RWPE1 (cell line): ENCODE measurements around the gene TOP3B.

Experiments used
- CTCF ChIA-PET: fragments of 350-600 bp; sonication (Branson Sonifier 250); formaldehyde crosslinking; extraction: SDS; loops from one replicate; lab custom pipeline; 2021; lab: Yijun Ruan, JAX
- POLR2A ChIA-PET: fragments of 400-600 bp; formaldehyde crosslinking; extraction: SDS; loops from one replicate; lab custom pipeline; 2020; ENCODE audit warnings: antibody characterized with exemption; ENCODE audit not compliant: low non-redundant PET; lab: Yijun Ruan, JAX
- DNase-seq: peaks from one replicate; pipeline ENCODE4 v3.0.0; 2012; ENCODE audit warnings: low spot score
- H3K27ac ChIP-seq: fragments of 450-650 bp; 2 replicates; pipeline ENCODE4 v1.5.1; 2017
- CTCF ChIP-seq: fragments of 450-650 bp; conservative IDR thresholded peaks from 2 replicates; pipeline ENCODE4 v1.5.1; 2017; ENCODE audit warnings: low read depth, mild to moderate bottlenecking

TOP3B gene

DNA sequence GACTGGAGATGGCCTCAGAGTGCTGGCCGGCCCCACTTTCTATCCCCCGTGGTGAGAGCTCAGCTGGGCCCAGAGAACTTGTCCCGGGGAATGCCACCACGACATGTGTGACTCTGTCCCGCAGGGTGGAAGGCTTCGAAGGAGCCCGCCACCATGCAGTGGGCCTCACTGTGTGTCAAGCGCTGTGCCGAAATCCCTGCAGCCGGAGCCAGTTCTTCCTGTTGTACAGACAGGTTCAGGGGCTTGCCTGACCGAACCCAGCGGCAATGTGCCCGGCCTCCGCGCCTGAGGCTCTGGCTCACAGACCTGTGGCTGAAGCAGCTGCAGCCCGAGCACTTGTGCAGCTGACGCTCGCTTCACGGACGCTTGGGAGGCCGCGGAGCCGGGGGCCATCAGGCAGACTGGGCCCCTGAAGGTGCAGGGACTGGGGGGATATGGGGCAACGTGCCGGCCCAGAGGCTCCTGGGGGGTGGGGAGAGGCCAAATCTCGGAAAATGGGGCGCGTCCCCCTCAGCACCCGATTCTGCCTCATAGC lies 30.6 kb downstream of the TOP3B start:
- POLR2A ChIA-PET, result no interaction called here

DNA sequence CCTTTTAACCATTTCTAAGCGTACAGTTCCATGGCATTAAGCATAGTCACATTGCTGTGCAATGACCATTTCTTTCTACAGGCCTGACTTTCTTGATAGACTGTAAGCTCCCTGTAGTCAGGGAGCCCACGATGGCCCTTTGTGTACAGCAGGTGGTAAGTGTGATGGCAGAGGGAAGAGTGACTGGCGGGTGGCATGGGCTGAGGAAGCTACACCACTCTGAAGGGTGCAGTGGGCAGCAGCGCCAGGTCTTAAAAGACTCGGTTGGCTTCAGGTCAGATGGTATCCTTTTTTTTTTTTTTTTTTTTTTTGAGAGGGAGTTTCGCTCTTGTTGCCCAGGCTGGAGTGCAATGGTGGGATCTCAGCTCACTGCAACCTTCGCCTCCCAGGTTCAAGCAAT lies 31.5 kb downstream of the TOP3B start:
- no peak overlapping the region for H3K27ac ChIP-seq
- DNase-seq, result no peak
- no peak for TF ChIP-seq CTCF
- ChIA-PET POLR2A (no interaction called here), CTCF (interaction anchor here (0.9 to 3.0 kb wide), 2 partner anchors 12 to 22 kb away, joined by 3 to 11 read pairs; no protein-coding TSS in a partner anchor)

More for the DNA sequence above, 30.6 kb downstream of the TOP3B start:
- CTCF ChIA-PET, result interaction anchor here (0.7 to 2.9 kb wide), 5 partner anchors 12 to 234 kb away, joined by 3 to 27 read pairs (median 3); no protein-coding TSS in a partner anchor
- no peak for TF ChIP-seq CTCF
- DNase-seq, result no peak
- H3K27ac ChIP-seq, result peak overlapping the region; percentile 60

DNA sequence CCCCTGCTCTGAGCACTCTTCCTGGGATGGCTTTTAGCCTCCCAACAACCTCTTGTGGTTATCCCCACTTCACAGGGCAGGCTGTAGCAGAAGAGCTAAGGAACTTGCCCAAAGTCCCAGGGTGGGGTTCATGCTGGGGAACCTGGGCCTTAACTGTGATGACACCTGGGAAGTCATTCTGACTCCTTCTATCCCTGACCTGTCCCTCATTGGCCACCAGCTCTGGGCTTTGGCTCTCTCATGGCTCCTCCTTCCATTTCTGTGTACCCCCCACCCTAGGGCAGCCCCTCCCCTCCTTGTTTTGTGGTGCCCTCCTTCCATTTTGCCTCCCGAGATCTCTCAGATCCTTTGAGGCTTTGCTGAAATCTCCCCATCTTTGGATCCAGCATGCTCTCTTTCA lies 32.6 kb downstream of the TOP3B start:
- TF ChIP-seq CTCF, result no peak
- no peak for DNase-seq
- ChIA-PET POLR2A (no interaction called here), CTCF (interaction anchor here (0.6 to 3.0 kb wide), 2 partner anchors 11 to 155 kb away, joined by 3 to 11 read pairs; no protein-coding TSS in a partner anchor)
- H3K27ac ChIP-seq, result peak overlapping the region; percentile 32

GRCh38 chr22:21949569-21949918 lies 33.0 kb downstream of the TOP3B start:
- POLR2A ChIA-PET, result no interaction called here
- no peak for TF ChIP-seq CTCF
- CTCF ChIA-PET, result interaction anchor here (3.0 kb wide), 1 partner anchor 11 kb away, joined by 11 read pairs; no protein-coding TSS in a partner anchor
- no peak for DNase-seq
- peak overlapping the region; percentile 32 for H3K27ac ChIP-seq

DNA sequence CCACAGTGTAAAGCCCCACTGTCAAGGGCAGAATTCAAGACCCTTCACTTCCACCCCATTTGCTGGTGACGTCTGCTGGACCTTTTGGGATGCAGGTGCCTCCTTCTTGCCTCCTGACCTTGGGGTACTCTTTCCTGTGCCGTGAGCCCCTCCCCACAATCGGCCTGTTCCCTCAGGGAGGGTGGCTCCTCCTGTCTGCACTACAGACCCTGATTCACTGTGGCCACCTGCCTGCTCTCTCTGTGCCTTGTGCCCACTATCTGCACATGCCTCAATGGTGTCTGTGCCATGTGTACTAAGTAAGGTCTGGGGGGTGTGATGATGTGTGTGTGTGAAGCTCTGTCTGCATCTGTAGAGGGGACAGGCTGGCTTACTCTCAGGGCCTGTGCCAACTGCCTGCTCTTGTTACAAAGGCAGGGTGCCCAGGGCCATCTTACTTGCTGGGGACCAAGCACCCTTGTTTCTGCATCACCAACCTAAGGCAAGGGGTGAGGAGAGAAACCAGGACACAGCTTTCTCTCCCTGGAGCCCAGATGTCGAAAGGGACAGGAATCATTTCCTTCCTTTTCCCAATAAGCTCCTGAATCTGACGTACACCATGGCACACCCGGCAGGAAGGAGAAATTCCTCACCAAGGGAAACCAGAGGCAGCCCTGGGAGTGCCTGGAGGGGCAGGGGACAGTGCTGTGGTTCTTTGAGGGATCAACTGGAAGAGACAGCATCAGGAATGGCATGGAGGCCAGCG lies 33.6 kb downstream of the TOP3B start:
- no peak for TF ChIP-seq CTCF

DNA sequence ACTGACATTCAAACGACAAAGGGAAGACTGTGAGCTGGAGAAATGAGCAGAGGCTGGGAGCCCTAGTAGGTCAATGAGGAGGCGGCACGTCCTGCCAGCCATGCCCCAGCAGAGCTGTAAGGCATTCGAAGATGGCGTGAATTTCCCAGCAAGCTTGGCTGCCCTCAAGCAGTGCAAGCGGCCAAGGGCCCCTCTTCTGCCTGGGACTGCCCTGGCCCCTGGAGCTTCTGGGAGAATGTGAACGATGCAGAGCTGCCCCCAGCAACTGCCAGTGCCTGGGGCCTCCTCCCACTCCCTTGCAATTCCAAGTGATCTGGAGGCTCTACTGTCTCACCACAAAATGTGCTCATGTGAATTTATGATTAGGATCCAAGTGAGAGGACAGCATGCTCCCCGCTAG lies 34.2 kb downstream of the TOP3B start:
- ChIA-PET CTCF (interaction anchor here (3.0 kb wide), 1 partner anchor 10 kb away, joined by 11 read pairs; no protein-coding TSS in a partner anchor), POLR2A (no interaction called here)
- no peak for TF ChIP-seq CTCF
- peak overlapping the region; percentile 32 for H3K27ac ChIP-seq
- DNase-seq, result no peak

More for the DNA sequence above, 33.6 kb downstream of the TOP3B start:
- POLR2A ChIA-PET, result no interaction called here
- CTCF ChIA-PET, result interaction anchor here (3.0 kb wide), 1 partner anchor 10 kb away, joined by 11 read pairs; no protein-coding TSS in a partner anchor
- H3K27ac ChIP-seq, result peak overlapping the region; percentile 32
- no peak for DNase-seq
